GM12878 (cell line): ENCODE measurements around the gene LAT. TPM values are rescaled to one million over a fixed set of nuclear protein-coding genes. Genes with fewer than 3 reads are reported as not detected.

Experiments
- ATAC-seq: fragments of 200-7000 bp; cut with Tn5 transposase; 3 replicates; pipeline ENCODE4 v1.9.1; 2020; ENCODE audit warnings: mild to moderate bottlenecking, moderate library complexity
- BruUV-seq: library from RNA; stranded (reverse); fragments of 400-500 nt; replicated peaks from 2 replicates; lab custom pipeline; 2021; lab: Mats Ljungman, UMichigan
- CTCF ChIA-PET: fragments of 300-600 bp; sonication (Branson Sonifier 250); formaldehyde crosslinking; extraction: SDS; loops from one replicate; lab custom pipeline; 2021; ENCODE audit warnings: inconsistent platforms; lab: Yijun Ruan, JAX
- POLR2A ChIA-PET: fragments of 350-600 bp; formaldehyde crosslinking; extraction: SDS; loops from one replicate; lab custom pipeline; 2021; ENCODE audit warnings: inconsistent platforms; lab: Charles Lee
- RAD21 ChIA-PET: fragments of 300-600 bp; sonication (Branson Sonifier 250); formaldehyde crosslinking; loops from one replicate; lab custom pipeline; 2023; ENCODE audit warnings: antibody characterized with exemption; ENCODE audit not compliant: unreplicated experiment; lab: Charles Lee
- SMC1A ChIA-PET: fragments of 300-600 bp; sonication (Branson Sonifier 250); formaldehyde crosslinking; loops from one replicate; lab custom pipeline; 2023; ENCODE audit not compliant: unreplicated experiment, uncharacterized antibody; lab: Charles Lee
- DNase-seq: peaks from one replicate; pipeline ENCODE4 v3.0.0-alpha.2; 2011; ENCODE audit warnings: low read depth, low spot score
- FAIRE-seq: peaks from 3 replicates; lab custom pipeline; 2011; peaks lifted over from hg19 to GRCh38; lab: Jason Lieb, UNC
- H2AFZ ChIP-seq: 2 replicates; pipeline ENCODE4 v1.6.0; 2011; ENCODE audit warnings: low read depth, low read length, control low read depth; ENCODE audit not compliant: control insufficient read depth
- H3K27ac ChIP-seq: 2 replicates; pipeline ENCODE4 v1.5.1; 2011; ENCODE audit warnings: control low read depth; ENCODE audit not compliant: control insufficient read depth, insufficient read depth
- H3K27me3 ChIP-seq, 2 experiments: replicated peaks in 1 of 2; 2 replicates each; pipeline versions ENCODE4 v1.6.0 to v1.6.1; 2011; ENCODE audit warnings: low read length in 1 of 2; ENCODE audit not compliant: control insufficient read depth in 2 of 2, insufficient read depth in 2 of 2
- H3K36me3 ChIP-seq, 2 experiments: 2 replicates each; pipeline ENCODE4 v1.5.1; 2011; ENCODE audit warnings: low read length in 1 of 2; ENCODE audit not compliant: control insufficient read depth in 2 of 2, insufficient read depth in 2 of 2
- H3K4me1 ChIP-seq: 2 replicates; pipeline ENCODE4 v1.6.1; 2011; ENCODE audit warnings: mild to moderate bottlenecking, low read length, moderate library complexity, mixed read lengths; ENCODE audit not compliant: control insufficient read depth, insufficient read depth
- H3K4me2 ChIP-seq: 2 replicates; pipeline ENCODE4 v1.6.0; 2011; ENCODE audit warnings: control low read depth; ENCODE audit not compliant: control insufficient read depth, insufficient read depth
- H3K4me3 ChIP-seq: fragments of 200-600 bp; sonication (generic); 2 replicates; pipeline ENCODE4 v1.5.1; 2016
- H3K79me2 ChIP-seq: 2 replicates; pipeline ENCODE4 v1.6.0; 2011; ENCODE audit warnings: low read length; ENCODE audit not compliant: control insufficient read depth, insufficient read depth
- H3K9ac ChIP-seq: 2 replicates; pipeline ENCODE4 v1.8.0; 2011; ENCODE audit warnings: low read length, control low read depth, mixed read lengths; ENCODE audit not compliant: control insufficient read depth, insufficient read depth
- H3K9me3 ChIP-seq: replicated peaks from 3 replicates; pipeline ENCODE4 v1.5.1; 2011; ENCODE audit warnings: mild to moderate bottlenecking, low read length; ENCODE audit not compliant: control insufficient read depth, insufficient read depth
- H4K20me1 ChIP-seq: 2 replicates; pipeline ENCODE4 v1.6.0; 2011; ENCODE audit not compliant: control insufficient read depth, insufficient read depth
- BHLHE40 ChIP-seq, 2 experiments: fragments of 450-650 bp in 1 of 2; IDR thresholded peaks; 2 replicates each; pipeline ENCODE4 v1.6.1; 2011 to 2017; ENCODE audit warnings: low read depth in 2 of 2, borderline replicate concordance in 1 of 2, improper control_type of control experiment in 1 of 2, low read length in 1 of 2, mild to moderate bottlenecking in 1 of 2
- PKNOX1 ChIP-seq: fragments of 450-650 bp; IDR thresholded peaks from 2 replicates; pipeline ENCODE4 v1.6.1; 2016; ENCODE audit warnings: mild to moderate bottlenecking
- SP1 ChIP-seq: IDR thresholded peaks from one replicate; pipeline ENCODE4 v1.6.1; 2011; ENCODE audit warnings: low read depth, low read length
- SPI1 ChIP-seq: IDR thresholded peaks from 2 replicates; pipeline ENCODE4 v1.6.1; 2011; ENCODE audit warnings: low read depth, mild to moderate bottlenecking, low read length, moderate library complexity, borderline replicate concordance; ENCODE audit not compliant: insufficient read depth
- USF2 ChIP-seq: IDR thresholded peaks from 2 replicates; pipeline ENCODE4 v1.6.1; 2011; ENCODE audit warnings: low read depth, low read length, improper control_type of control experiment, borderline replicate concordance
- WGBS: methylation state at CpG from one replicate; pipeline ENCODE4 v1.1.6; 2016; ENCODE audit warnings: low lambda C conversion rate; ENCODE audit not compliant: insufficient replicate concordance, insufficient coverage; ENCODE audit errors: missing lambda C conversion rate; 5-methylcytosine and 5-hydroxymethylcytosine counted together
- in situ Hi-C: fragments of 300-500 bp; cut with MboI; formaldehyde crosslinking; loops from 9 replicates; pipeline ENCODE4 v1.14.3; 2018; ENCODE audit warnings: mixed read lengths
- intact Hi-C: fragments of 100-400 bp; cut with micrococcal nuclease; formaldehyde crosslinking; loops from one replicate; pipeline ENCODE4 v1.14.2; 2022; ENCODE audit not compliant: unreplicated experiment
- polyA plus RNA-seq, 11 experiments: library from polyadenylated mRNA; depleted of rRNA in 4 of 11; unstranded in 6 of 11; stranded (reverse) in 5 of 11; fragments of >200 nt; fragmentation: Nextera tagmentation in 4 of 11; fragmentation: Illumina TruSeq in 1 of 11; extraction: Ambion mirVana in 4 of 11; extraction: Trizol in 1 of 11; gene quantifications; 1 replicate in 1 of 11; 2 replicates in 10 of 11; pipeline versions ENCODE4 v1.2.1 to v1.2.3, GENCODE V29; 2011 to 2016; ENCODE audit warnings: inconsistent platforms in 2 of 11, missing spikeins in 2 of 11, low read depth in 1 of 11
- total RNA-seq, 4 experiments: library from RNA; depleted of rRNA in 3 of 4; stranded (reverse); fragments of >200 nt in 3 of 4; fragmentation: Illumina TruSeq in 1 of 4; extraction: Trizol in 1 of 4; gene quantifications; 2 replicates each; pipeline versions ENCODE4 v1.2.1 to v1.2.3, GENCODE V29; 2013 to 2021

LAT gene
- total and polyA plus RNA-seq, 10 of the 15 experiments (the other 5 are each of a cell fraction or from before 2014, with no cell fraction given), result 0.39 to 6.9 (median 2.0) TPM

- Histone ChIP-seq H3K79me2 (peaks cover 21% of the 10 kb centered on the region), H3K4me3 (no peak overlapping the region), H3K4me2 (peak overlapping the region; percentile 52; the same call in 1 of the 2 replicates), H4K20me1 (no peaks in the 10 kb centered on the region), H3K27me3 (no peaks in the 10 kb centered on the region), H3K36me3 (peaks cover 0 to 6% of the 10 kb centered on the region in 2 experiments; a peak in 1 of 4 replicates), H3K27ac (no peak overlapping the region), H3K4me1 (peaks cover 9% of the 10 kb centered on the region), H3K9ac (no peak overlapping the region), H2AFZ (peak overlapping the region; percentile 16), H3K9me3 (no peaks in the 10 kb centered on the region)
- SMC1A ChIA-PET, result interaction anchor here (0.7 to 2.8 kb wide), 4 partner anchors 9 to 65 kb away, joined by 3 to 14 read pairs (median 8); no protein-coding TSS in a partner anchor
- in situ Hi-C loops (no loop called here), intact Hi-C loops (no loop called here)
- RAD21 ChIA-PET, result interaction anchor here (0.8 to 2.0 kb wide), 7 partner anchors 9 to 114 kb away, joined by 3 to 11 read pairs (median 4); partner anchors contain the start of genes NFATC2IP, RABEP2 and SH2B1
- DNase-seq (no peak), ATAC-seq (peak; percentile 89), FAIRE-seq (peak; percentile 59)
- no TSS peak for BruUV-seq
- 63% methylated on average over 36 of the region's 36 CpGs for WGBS
- CTCF ChIA-PET, result interaction anchor here (0.9 to 7.2 kb wide), 4 partner anchors 8 to 66 kb away, joined by 3 to 136 read pairs (median 4); no protein-coding TSS in a partner anchor
- POLR2A ChIA-PET, result interaction anchor here (0.6 to 2.1 kb wide), 4 partner anchors 10 to 57 kb away, joined by 3 to 7 read pairs (median 4); partner anchors contain the start of gene RABEP2
- TF ChIP-seq SPI1 (0 out of 2 replicates have a peak, but pooled peaks have one; percentile 18), USF2 (no peak), PKNOX1 (no peak), SP1 (peak; percentile 42), BHLHE40 (IDR thresholded peaks at IDR 0.05; ENCODE audit: borderline replicate concordance in 1 of 2, low read depth in 2 of 2, low read length in 1 of 2) (peak in 1 of 2 experiments; percentile 41; a peak in 2 of 4 replicates)
These were observed 48.7 kb upstream of the LAT start for GRCh38 chr16:28935924-28936783.
